Measurements from ENCODE around the gene URGCP.

Gene URGCP

GRCh38 chr7:43876976-43877745 is 29.2 kb downstream of the URGCP start:
- Histone ChIP-seq H3K27me3 (ENCODE audit: insufficient read depth, low read length, poor library complexity) (no peaks in the 10 kb centered on the region), H2AK5ac (ENCODE audit: low read length) (no peak overlapping the region), H2BK120ac (ENCODE audit: low read depth, low read length) (no peak overlapping the region), H3K36me3 (ENCODE audit: control insufficient read depth, insufficient read depth, low read length) (peaks cover 1% of the 10 kb centered on the region), H3K4ac (ENCODE audit: low read depth, low read length) (no peak overlapping the region), H3K79me2 (ENCODE audit: control insufficient read depth, insufficient read depth, low read length) (no peaks in the 10 kb centered on the region), H3K4me2 (ENCODE audit: low read length) (no peak overlapping the region), H3K9ac (ENCODE audit: low read length) (no peak overlapping the region), H3K56ac (ENCODE audit: low read length) (no peak overlapping the region), H3K23ac (ENCODE audit: low read length) (no peak overlapping the region), H3K4me1 (ENCODE audit: control insufficient read depth, low read depth, low read length) (no peaks in the 10 kb centered on the region), H2BK5ac (ENCODE audit: low read length) (no peak overlapping the region), H3K79me1 (ENCODE audit: low read length) (no peaks in the 10 kb centered on the region), H3K18ac (ENCODE audit: low read length) (no peak overlapping the region), H3K27ac (ENCODE audit: low read depth, low read length) (no peak overlapping the region), H3K4me3 (ENCODE audit: low read length) (no peak overlapping the region), H4K5ac (ENCODE audit: low read length) (no peak overlapping the region), H2BK15ac (replicated peaks; ENCODE audit: low read depth) (no peak overlapping the region), H4K8ac (ENCODE audit: low read depth, low read length) (no peak overlapping the region)
- WGBS (ENCODE audit: extremely low coverage, insufficient coverage, low lambda C conversion rate): no CpG with 5 or more reads among the region's 29 CpGs
- no peak for DNase-seq

GRCh38 chr7:43876241-43876640 is 30.2 kb downstream of the URGCP start:
- no peak overlapping the region for H2BK5ac ChIP-seq (ENCODE audit: low read length)
- H3K56ac ChIP-seq (ENCODE audit: low read length): no peak overlapping the region
- no peak overlapping the region for H4K8ac ChIP-seq (ENCODE audit: low read depth, low read length)

DNA sequence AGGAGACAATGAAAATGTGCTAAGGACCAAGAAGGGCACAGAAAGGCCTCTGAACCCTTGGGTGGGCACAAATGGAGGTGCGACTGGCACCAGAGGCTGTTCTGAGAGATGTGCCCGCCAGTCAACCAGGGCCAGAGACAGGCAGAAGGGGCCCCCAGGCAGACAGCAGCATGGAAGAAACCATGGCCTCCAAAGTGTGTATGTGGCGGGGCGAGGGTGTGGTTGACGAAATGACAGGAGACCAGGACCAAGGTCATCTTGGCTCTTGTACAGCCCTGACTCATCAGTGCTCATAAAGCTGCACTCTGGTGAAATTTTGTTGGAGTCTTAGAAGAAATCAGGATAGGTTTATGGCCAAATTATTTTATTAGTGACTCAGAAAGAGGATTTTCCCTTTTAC is 33.1 kb downstream of the URGCP start:
- no peaks in the 10 kb centered on the region for H3K4me1 ChIP-seq (ENCODE audit: control insufficient read depth, low read depth, low read length)
- no peak overlapping the region for H3K27ac ChIP-seq (ENCODE audit: low read depth, low read length)
- H4K8ac ChIP-seq (ENCODE audit: low read depth, low read length): no peak overlapping the region
- H3K9ac ChIP-seq (ENCODE audit: low read length): no peak overlapping the region
- peaks cover 1% of the 10 kb centered on the region for H3K36me3 ChIP-seq (ENCODE audit: control insufficient read depth, insufficient read depth, low read length)
- no peaks in the 10 kb centered on the region for H3K27me3 ChIP-seq (ENCODE audit: insufficient read depth, low read length, poor library complexity)
- DNase-seq: no peak
- no peak overlapping the region for H3K23ac ChIP-seq (ENCODE audit: low read length)
- H3K18ac ChIP-seq (ENCODE audit: low read length): no peak overlapping the region
- no peak overlapping the region for H3K4ac ChIP-seq (ENCODE audit: low read depth, low read length)
- H3K56ac ChIP-seq (ENCODE audit: low read length): no peak overlapping the region
- H3K4me3 ChIP-seq (ENCODE audit: low read length): no peak overlapping the region
- no peak overlapping the region for H2BK120ac ChIP-seq (ENCODE audit: low read depth, low read length)
- no peak overlapping the region for H4K5ac ChIP-seq (ENCODE audit: low read length)
- no peaks in the 10 kb centered on the region for H3K79me2 ChIP-seq (ENCODE audit: control insufficient read depth, insufficient read depth, low read length)
- no peaks in the 10 kb centered on the region for H3K79me1 ChIP-seq (ENCODE audit: low read length)
- no peak overlapping the region for H2BK15ac ChIP-seq (replicated peaks; ENCODE audit: low read depth)
- no peak overlapping the region for H2AK5ac ChIP-seq (ENCODE audit: low read length)
- H2BK5ac ChIP-seq (ENCODE audit: low read length): no peak overlapping the region
- no CpG with 5 or more reads among the region's 5 CpGs for WGBS (ENCODE audit: extremely low coverage, insufficient coverage, low lambda C conversion rate)
- no peak overlapping the region for H3K4me2 ChIP-seq (ENCODE audit: low read length)

More at GRCh38 chr7:43876241-43876640, 30.2 kb downstream of the URGCP start:
- no peaks in the 10 kb centered on the region for H3K4me1 ChIP-seq (ENCODE audit: control insufficient read depth, low read depth, low read length)
- WGBS (ENCODE audit: extremely low coverage, insufficient coverage, low lambda C conversion rate): no CpG with 5 or more reads among the region's 7 CpGs
- H3K4ac ChIP-seq (ENCODE audit: low read depth, low read length): no peak overlapping the region
- no peak overlapping the region for H3K4me3 ChIP-seq (ENCODE audit: low read length)
- no peak overlapping the region for H3K23ac ChIP-seq (ENCODE audit: low read length)
- H3K36me3 ChIP-seq (ENCODE audit: control insufficient read depth, insufficient read depth, low read length): peaks cover 1% of the 10 kb centered on the region
- no peak overlapping the region for H3K4me2 ChIP-seq (ENCODE audit: low read length)
- H2BK15ac ChIP-seq (replicated peaks; ENCODE audit: low read depth): no peak overlapping the region
- no peaks in the 10 kb centered on the region for H3K79me2 ChIP-seq (ENCODE audit: control insufficient read depth, insufficient read depth, low read length)
- no peak overlapping the region for H4K5ac ChIP-seq (ENCODE audit: low read length)
- no peaks in the 10 kb centered on the region for H3K27me3 ChIP-seq (ENCODE audit: insufficient read depth, low read length, poor library complexity)
- no peak overlapping the region for H3K9ac ChIP-seq (ENCODE audit: low read length)
- no peak overlapping the region for H2BK120ac ChIP-seq (ENCODE audit: low read depth, low read length)
- H3K18ac ChIP-seq (ENCODE audit: low read length): no peak overlapping the region
- H3K79me1 ChIP-seq (ENCODE audit: low read length): no peaks in the 10 kb centered on the region
- no peak overlapping the region for H3K27ac ChIP-seq (ENCODE audit: low read depth, low read length)
- H2AK5ac ChIP-seq (ENCODE audit: low read length): no peak overlapping the region
- no peak for DNase-seq

DNA sequence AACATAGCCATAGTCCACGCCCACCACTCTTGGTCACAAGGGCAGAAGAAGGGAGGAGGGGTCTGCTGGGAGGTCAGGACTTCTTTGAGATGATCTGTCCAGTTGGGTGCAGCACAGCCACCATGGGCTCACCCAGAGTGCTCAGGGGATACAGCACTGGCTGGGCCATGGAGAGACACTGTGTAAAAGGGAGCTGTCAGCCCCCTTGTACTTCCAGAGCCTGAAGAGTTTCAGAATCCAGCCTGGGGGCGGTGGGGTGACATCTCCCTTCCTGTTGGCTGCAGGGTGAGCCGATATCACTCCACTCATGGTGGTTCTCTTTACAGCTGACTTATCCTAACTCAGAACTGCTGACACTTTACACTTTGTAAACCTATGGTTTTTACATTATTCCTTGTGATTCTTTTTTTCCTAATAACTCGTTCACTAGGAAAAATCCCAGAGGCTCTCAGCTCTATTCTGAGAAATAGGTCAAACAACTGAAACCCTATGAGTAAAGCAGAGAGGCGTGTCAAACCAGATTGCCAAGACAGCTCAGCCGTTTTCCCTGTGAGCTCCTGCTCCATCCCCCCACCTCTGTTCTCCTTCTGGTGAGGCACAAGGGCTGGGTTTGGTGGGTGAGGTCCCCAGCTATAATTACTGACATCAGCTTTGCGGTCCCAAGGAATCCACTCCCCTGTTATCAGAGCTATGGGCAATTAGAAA is 33.8 kb downstream of the URGCP start:
- Histone ChIP-seq H3K56ac (ENCODE audit: low read length) (no peak overlapping the region), H3K4me1 (ENCODE audit: control insufficient read depth, low read depth, low read length) (no peaks in the 10 kb centered on the region), H3K18ac (ENCODE audit: low read length) (no peak overlapping the region), H3K4me2 (ENCODE audit: low read length) (no peak overlapping the region), H3K79me1 (ENCODE audit: low read length) (no peaks in the 10 kb centered on the region), H3K9ac (ENCODE audit: low read length) (no peak overlapping the region), H2BK120ac (ENCODE audit: low read depth, low read length) (no peak overlapping the region), H3K23ac (ENCODE audit: low read length) (no peak overlapping the region), H3K4ac (ENCODE audit: low read depth, low read length) (no peak overlapping the region), H3K4me3 (ENCODE audit: low read length) (no peak overlapping the region), H3K79me2 (ENCODE audit: control insufficient read depth, insufficient read depth, low read length) (no peaks in the 10 kb centered on the region), H2BK15ac (replicated peaks; ENCODE audit: low read depth) (no peak overlapping the region), H3K27me3 (ENCODE audit: insufficient read depth, low read length, poor library complexity) (no peaks in the 10 kb centered on the region), H2AK5ac (ENCODE audit: low read length) (no peak overlapping the region), H4K5ac (ENCODE audit: low read length) (no peak overlapping the region), H3K27ac (ENCODE audit: low read depth, low read length) (no peak overlapping the region), H3K36me3 (ENCODE audit: control insufficient read depth, insufficient read depth, low read length) (no peaks in the 10 kb centered on the region), H4K8ac (ENCODE audit: low read depth, low read length) (no peak overlapping the region), H2BK5ac (ENCODE audit: low read length) (no peak overlapping the region)
- WGBS (ENCODE audit: extremely low coverage, insufficient coverage, low lambda C conversion rate): no CpG with 5 or more reads among the region's 7 CpGs
- peak; percentile 17 for DNase-seq

- H3K27me3 ChIP-seq (ENCODE audit: insufficient read depth, low read length, poor library complexity): no peaks in the 10 kb centered on the region
- H3K27ac ChIP-seq (ENCODE audit: low read depth, low read length): no peak overlapping the region
These were observed 35.3 kb downstream of the URGCP start for GRCh38 chr7:43871064-43871463.

More at GRCh38 chr7:43871064-43871463, 35.3 kb downstream of the URGCP start:
- Histone ChIP-seq H3K79me1 (ENCODE audit: low read length) (no peaks in the 10 kb centered on the region), H3K36me3 (ENCODE audit: control insufficient read depth, insufficient read depth, low read length) (peaks cover 4% of the 10 kb centered on the region), H3K4ac (ENCODE audit: low read depth, low read length) (no peak overlapping the region), H4K8ac (ENCODE audit: low read depth, low read length) (no peak overlapping the region), H3K56ac (ENCODE audit: low read length) (no peak overlapping the region), H3K4me2 (ENCODE audit: low read length) (no peak overlapping the region), H3K23ac (ENCODE audit: low read length) (no peak overlapping the region), H4K5ac (ENCODE audit: low read length) (no peak overlapping the region), H3K4me1 (ENCODE audit: control insufficient read depth, low read depth, low read length) (no peaks in the 10 kb centered on the region), H2AK5ac (ENCODE audit: low read length) (no peak overlapping the region), H3K79me2 (ENCODE audit: control insufficient read depth, insufficient read depth, low read length) (no peaks in the 10 kb centered on the region), H3K18ac (ENCODE audit: low read length) (no peak overlapping the region), H2BK120ac (ENCODE audit: low read depth, low read length) (no peak overlapping the region), H3K4me3 (ENCODE audit: low read length) (no peak overlapping the region), H2BK5ac (ENCODE audit: low read length) (no peak overlapping the region), H2BK15ac (replicated peaks; ENCODE audit: low read depth) (no peak overlapping the region), H3K9ac (ENCODE audit: low read length) (no peak overlapping the region)
- DNase-seq: no peak
- WGBS (ENCODE audit: extremely low coverage, insufficient coverage, low lambda C conversion rate): no CpG with 5 or more reads among the region's 3 CpGs

Data from mesendoderm (in vitro differentiated cells).